Left ventricle myocardium inferior (tissue), 1 donor: ENCODE measurements around the gene BNIP5. TPM values are rescaled to one million over a fixed set of nuclear protein-coding genes. Genes with fewer than 3 reads are reported as not detected.

Source experiments
- DNase-seq: peaks from one replicate; pipeline ENCODE4 v3.0.0-alpha.2; 2020
- H3K27ac ChIP-seq: fragments of 200-600 bp; replicated peaks from 2 replicates; pipeline ENCODE4 v1.8.0; 2021
- H3K27me3 ChIP-seq: fragments of 200-600 bp; 2 replicates; pipeline ENCODE4 v1.8.0; 2021; ENCODE audit warnings: low read depth
- H3K36me3 ChIP-seq: fragments of 200-600 bp; 2 replicates; pipeline ENCODE4 v1.8.0; 2021
- H3K4me1 ChIP-seq: fragments of 200-600 bp; 2 replicates; pipeline ENCODE4 v1.8.0; 2021
- H3K4me3 ChIP-seq: fragments of 200-600 bp; 2 replicates; pipeline ENCODE4 v1.8.0; 2021; ENCODE audit warnings: mild to moderate bottlenecking, moderate library complexity
- H3K9me3 ChIP-seq: fragments of 200-600 bp; replicated peaks from 2 replicates; pipeline ENCODE4 v1.8.0; 2021
- intact Hi-C: fragments of 100-400 bp; cut with micrococcal nuclease; formaldehyde crosslinking; loops from one replicate; pipeline ENCODE4 v1.11.0; 2022
- total RNA-seq: library from RNA; stranded (reverse); fragmentation: NEBNext Ultra II Directional; extraction: Animal tissue kit (Norgen Biotek cat#: 25700); gene quantifications from one replicate; pipeline ENCODE4 v1.2.1, GENCODE V29; 2021
- TF ChIP-seq, protein P1 (sequence below): fragments of 200-600 bp; IDR thresholded peaks from 2 replicates; pipeline ENCODE4 v1.8.0; 2021; ENCODE audit warnings: antibody characterized with exemption, mild to moderate bottlenecking, borderline replicate concordance
- donor health status: DM: no; HTN: yes; CAD: no; lungs with severe emphysema.

Gene BNIP5
- total RNA-seq, 1 donor from 2014 or later = not detected

DNA sequence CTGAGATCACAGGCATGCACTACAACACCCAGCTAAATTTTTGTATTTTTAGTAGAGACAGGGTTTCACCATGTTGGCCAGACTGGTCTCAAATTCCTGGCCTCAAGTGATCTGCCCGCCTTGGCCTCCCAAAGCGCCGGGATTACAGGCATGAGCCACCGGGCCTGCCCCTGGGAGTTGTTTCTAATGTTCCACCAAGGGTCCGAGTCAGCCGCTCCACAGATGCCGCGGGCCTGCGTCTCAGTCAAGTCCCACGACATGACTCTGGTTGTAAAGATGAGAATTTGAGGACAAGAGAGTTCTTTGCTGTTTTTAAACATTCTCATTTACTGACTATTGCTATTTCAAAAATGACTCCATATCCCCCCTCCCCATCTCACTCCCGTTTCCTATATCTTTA lies 30.8 kb downstream of the BNIP5 start:
- no peaks in the 10 kb centered on the region for H3K9me3 ChIP-seq
- peaks cover 4% of the 10 kb centered on the region for H3K4me1 ChIP-seq
- intact Hi-C loops = loop anchor here (10.0 kb wide), 1 partner anchor 49 kb away; no protein-coding TSS in a partner anchor
- DNase-seq = no peak
- TF ChIP-seq, protein P1, sequence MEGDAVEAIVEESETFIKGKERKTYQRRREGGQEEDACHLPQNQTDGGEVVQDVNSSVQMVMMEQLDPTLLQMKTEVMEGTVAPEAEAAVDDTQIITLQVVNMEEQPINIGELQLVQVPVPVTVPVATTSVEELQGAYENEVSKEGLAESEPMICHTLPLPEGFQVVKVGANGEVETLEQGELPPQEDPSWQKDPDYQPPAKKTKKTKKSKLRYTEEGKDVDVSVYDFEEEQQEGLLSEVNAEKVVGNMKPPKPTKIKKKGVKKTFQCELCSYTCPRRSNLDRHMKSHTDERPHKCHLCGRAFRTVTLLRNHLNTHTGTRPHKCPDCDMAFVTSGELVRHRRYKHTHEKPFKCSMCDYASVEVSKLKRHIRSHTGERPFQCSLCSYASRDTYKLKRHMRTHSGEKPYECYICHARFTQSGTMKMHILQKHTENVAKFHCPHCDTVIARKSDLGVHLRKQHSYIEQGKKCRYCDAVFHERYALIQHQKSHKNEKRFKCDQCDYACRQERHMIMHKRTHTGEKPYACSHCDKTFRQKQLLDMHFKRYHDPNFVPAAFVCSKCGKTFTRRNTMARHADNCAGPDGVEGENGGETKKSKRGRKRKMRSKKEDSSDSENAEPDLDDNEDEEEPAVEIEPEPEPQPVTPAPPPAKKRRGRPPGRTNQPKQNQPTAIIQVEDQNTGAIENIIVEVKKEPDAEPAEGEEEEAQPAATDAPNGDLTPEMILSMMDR = no peak
- peaks cover 73% of the 10 kb centered on the region for H3K27me3 ChIP-seq
- no peaks in the 10 kb centered on the region for H3K36me3 ChIP-seq
- no peak overlapping the region for H3K27ac ChIP-seq
- H3K4me3 ChIP-seq = no peak overlapping the region

DNA sequence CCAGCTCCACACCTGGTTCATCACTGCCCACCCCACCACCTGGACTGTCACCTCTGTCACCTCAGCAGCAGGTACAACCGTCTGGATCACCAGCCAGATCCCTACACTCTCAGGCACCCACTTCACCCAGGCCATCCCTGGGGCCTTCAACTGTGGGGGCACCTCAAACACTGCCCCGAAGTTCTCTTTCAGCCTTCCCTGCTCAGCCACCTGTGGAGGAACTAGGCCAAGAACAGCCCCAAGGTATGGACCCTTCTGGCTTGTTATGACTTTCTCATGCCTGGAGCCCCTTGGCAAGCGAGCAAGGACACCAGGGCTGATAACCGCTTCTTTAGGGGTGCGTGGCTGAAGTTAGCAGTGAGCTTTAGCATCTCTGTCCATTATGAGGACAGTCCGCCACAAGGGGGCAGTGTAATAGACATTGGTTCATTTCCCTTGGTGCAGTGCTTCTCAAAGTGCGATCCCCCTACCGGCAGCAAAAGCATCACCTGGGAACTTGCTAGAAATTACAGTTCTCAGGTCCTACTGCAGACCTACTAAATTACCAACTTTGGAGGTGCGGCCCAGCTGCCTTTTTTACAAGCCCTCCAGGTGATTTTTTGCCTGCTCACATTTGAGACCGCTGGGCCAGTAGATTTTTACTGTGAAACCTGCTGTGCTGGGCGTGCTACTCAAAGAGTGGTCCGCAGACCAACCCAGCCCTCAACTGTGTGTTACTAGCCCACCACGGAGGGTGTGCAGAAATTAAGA lies 34.3 kb downstream of the BNIP5 start:
- intact Hi-C loops = loop anchor here (10.0 kb wide), 1 partner anchor 52 kb away; no protein-coding TSS in a partner anchor
- TF ChIP-seq, protein P1 = peak; percentile 95
- peaks cover 51% of the 10 kb centered on the region for H3K27me3 ChIP-seq
- H3K4me3 ChIP-seq = no peak overlapping the region
- H3K4me1 ChIP-seq = peaks cover 4% of the 10 kb centered on the region
- H3K9me3 ChIP-seq = no peaks in the 10 kb centered on the region
- no peaks in the 10 kb centered on the region for H3K36me3 ChIP-seq
- no peak overlapping the region for H3K27ac ChIP-seq
- peak; percentile 77 for DNase-seq

DNA sequence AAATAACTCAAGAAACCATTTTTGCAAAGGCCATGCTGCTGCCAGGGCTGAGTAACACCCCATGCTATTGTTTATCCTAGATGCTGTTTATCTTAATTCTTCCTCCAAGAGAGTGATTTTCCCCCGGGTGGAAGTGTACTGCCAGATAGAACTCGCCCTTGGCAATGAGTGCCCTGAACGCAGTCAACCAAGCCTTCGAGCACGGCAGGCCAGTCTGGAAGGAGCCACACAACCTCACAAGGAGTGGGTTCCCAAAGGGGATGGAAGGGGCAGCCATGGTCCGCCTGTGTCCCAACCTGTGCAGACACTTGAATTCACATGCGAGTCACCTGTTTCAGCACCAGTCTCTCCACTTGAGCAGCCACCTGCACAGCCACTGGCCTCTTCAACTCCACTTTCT lies 34.9 kb downstream of the BNIP5 start:
- no peak for DNase-seq
- TF ChIP-seq, protein P1 = no peak
- intact Hi-C loops = loop anchor here (10.0 kb wide), 1 partner anchor 53 kb away; no protein-coding TSS in a partner anchor
- H3K36me3 ChIP-seq = no peaks in the 10 kb centered on the region
- H3K4me1 ChIP-seq = peaks cover 4% of the 10 kb centered on the region
- H3K27ac ChIP-seq = no peak overlapping the region
- no peak overlapping the region for H3K4me3 ChIP-seq
- H3K27me3 ChIP-seq = peaks cover 48% of the 10 kb centered on the region
- H3K9me3 ChIP-seq = no peaks in the 10 kb centered on the region

DNA sequence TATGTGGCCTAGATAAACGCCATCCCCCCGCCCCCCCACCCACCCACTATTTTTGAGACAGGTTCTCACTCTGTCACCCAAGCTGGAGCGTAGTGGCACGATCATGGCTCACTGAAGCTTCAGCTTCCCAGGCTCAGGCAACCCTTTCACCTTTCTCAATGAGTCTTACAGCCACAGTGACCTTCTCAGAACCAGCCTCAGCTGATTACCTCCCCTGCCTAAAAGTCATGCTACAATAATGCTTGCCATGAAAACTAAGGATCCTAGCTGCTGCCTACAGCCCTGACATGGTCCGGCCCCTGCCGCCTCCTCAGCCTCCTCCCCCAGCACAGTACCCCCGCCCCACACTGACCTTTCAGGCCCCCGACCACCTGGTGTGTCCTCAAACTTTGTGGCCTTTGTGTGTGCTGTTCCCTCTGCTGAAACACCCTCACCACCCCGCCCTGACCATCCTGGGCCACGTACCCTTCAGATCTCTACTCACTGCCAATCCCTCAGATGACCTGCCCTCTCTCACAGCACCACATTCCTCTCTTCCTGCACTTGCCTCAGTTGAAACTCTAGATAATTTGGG lies 35.5 kb downstream of the BNIP5 start:
- TF ChIP-seq, protein P1 = no peak
- intact Hi-C loops = loop anchor here (10.0 kb wide), 1 partner anchor 54 kb away; no protein-coding TSS in a partner anchor
- DNase-seq = no peak
- Histone ChIP-seq H3K9me3 (no peaks in the 10 kb centered on the region), H3K27ac (no peak overlapping the region), H3K4me1 (peaks cover 4% of the 10 kb centered on the region), H3K36me3 (no peaks in the 10 kb centered on the region), H3K4me3 (no peak overlapping the region), H3K27me3 (peaks cover 53% of the 10 kb centered on the region)

DNA sequence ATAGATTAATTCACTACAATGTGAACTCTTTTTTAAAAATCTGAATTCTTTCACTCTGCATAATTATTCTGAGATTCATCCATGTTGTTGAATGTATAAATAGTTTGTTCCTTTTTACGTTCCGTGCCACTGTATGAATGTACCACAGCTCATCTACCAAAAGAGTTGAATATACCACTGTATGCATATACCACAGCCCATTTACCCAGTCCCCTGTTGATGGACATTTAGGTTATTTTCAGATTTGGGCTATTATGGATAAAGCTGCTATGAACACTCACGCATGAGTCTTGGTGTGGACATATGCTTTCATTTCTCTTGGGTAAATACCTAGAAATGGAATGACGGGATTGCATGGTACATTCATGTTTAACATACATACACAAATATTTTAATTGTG lies 38.7 kb downstream of the BNIP5 start:
- no peak for DNase-seq
- Histone ChIP-seq H3K36me3 (no peaks in the 10 kb centered on the region), H3K27me3 (peaks cover 61% of the 10 kb centered on the region), H3K9me3 (no peaks in the 10 kb centered on the region), H3K4me1 (peaks cover 4% of the 10 kb centered on the region), H3K27ac (no peak overlapping the region), H3K4me3 (no peak overlapping the region)
- TF ChIP-seq, protein P1 = no peak
- intact Hi-C loops = no loop called here
